Uterus (tissue), 4 donors: Measurements from ENCODE around the gene IL36RN. TPM values are rescaled to one million over a fixed set of nuclear protein-coding genes. Genes with fewer than 3 reads are reported as not detected.

ENCODE experiments used
- DNase-seq, 2 donors: peaks; one replicate each; pipeline ENCODE4 v3.0.0-alpha.2; 2019 to 2020
- H3K27ac ChIP-seq, 2 donors: fragments of 200-600 bp; sonication (generic); 1 replicate in 1 of 2; 2 replicates in 1 of 2; pipeline ENCODE4 v1.5.1; 2016 to 2018
- H3K27me3 ChIP-seq, 2 donors: fragments of 200-600 bp; sonication (generic); one replicate each; pipeline ENCODE4 v1.5.1; 2018 to 2019; ENCODE audit warnings: control low read depth in 1 of 2
- H3K36me3 ChIP-seq, 2 donors: fragments of 200-600 bp; sonication (generic); one replicate each; pipeline ENCODE4 v1.5.1; 2019; ENCODE audit warnings: control low read depth in 1 of 2
- H3K4me1 ChIP-seq, 2 donors: fragments of 200-600 bp; sonication (generic); one replicate each; pipeline ENCODE4 v1.5.1; 2018 to 2019; ENCODE audit warnings: control low read depth in 1 of 2
- H3K4me3 ChIP-seq, 2 donors: fragments of 200-600 bp; sonication (generic); 1 replicate in 1 of 2; 2 replicates in 1 of 2; pipeline ENCODE4 v1.5.1; 2018 to 2019; ENCODE audit warnings: mild to moderate bottlenecking in 1 of 2
- H3K9me3 ChIP-seq, 2 donors: fragments of 200-600 bp; sonication (generic); one replicate each; pipeline ENCODE4 v1.5.1; 2019; ENCODE audit warnings: control low read depth in 1 of 2
- CTCF ChIP-seq, 4 experiments: fragments of 200-600 bp in 2 of 4; fragments of 450-650 bp in 2 of 4; sonication (generic) in 2 of 4; IDR thresholded peaks; one replicate each; pipeline ENCODE4 v1.5.1; 2016 to 2019; ENCODE audit warnings: antibody characterized with exemption in 4 of 4, mild to moderate bottlenecking in 2 of 4, moderate library complexity in 1 of 4
- POLR2A ChIP-seq, 2 donors: fragments of 450-650 bp; IDR thresholded peaks; one replicate each; pipeline ENCODE4 v1.6.1; 2016; ENCODE audit warnings: antibody characterized with exemption in 2 of 2, mild to moderate bottlenecking in 1 of 2, moderate library complexity in 1 of 2
- intact Hi-C: fragments of 100-400 bp; cut with DNase I; formaldehyde crosslinking; loops from one replicate; pipeline ENCODE4 v1.15.1; 2023; ENCODE audit warnings: low total_unique reads
- total RNA-seq, 4 donors: library from RNA; depleted of rRNA in 3 of 4; stranded (reverse); fragments of >200 nt in 3 of 4; gene quantifications; one replicate each; pipeline versions ENCODE4 v1.1.0 to v1.2.4, GENCODE V29; 2014 to 2023
- donor health status: DM: yes; HTN: yes; CAD: no.

Gene IL36RN
- total RNA-seq, 4 donors from 2014 or later = not detected

GRCh38 chr2:113028112-113028511 is 30.9 kb upstream of the IL36RN start:
- Histone ChIP-seq H3K27me3 (no peaks in the 10 kb centered on the region), H3K4me1 (no peaks in the 10 kb centered on the region), H3K9me3 (no peaks in the 10 kb centered on the region), H3K4me3 (no peak overlapping the region), H3K27ac (no peak overlapping the region), H3K36me3 (no peaks in the 10 kb centered on the region)
- intact Hi-C loops = no loop called here
- DNase-seq = no peak
- no peak for TF ChIP-seq POLR2A (IDR thresholded peaks at IDR 0.05)

GRCh38 chr2:113032737-113033136 is 26.3 kb upstream of the IL36RN start:
- Histone ChIP-seq H3K27ac (no peak overlapping the region), H3K36me3 (no peaks in the 10 kb centered on the region), H3K9me3 (no peaks in the 10 kb centered on the region), H3K4me3 (no peak overlapping the region), H3K4me1 (no peaks in the 10 kb centered on the region), H3K27me3 (no peaks in the 10 kb centered on the region)
- TF ChIP-seq CTCF (IDR thresholded peaks at IDR 0.05) (no peak), POLR2A (IDR thresholded peaks at IDR 0.05) (no peak)
- intact Hi-C loops = no loop called here
- DNase-seq = no peak

- Histone ChIP-seq H3K27me3 (no peaks in the 10 kb centered on the region), H3K4me1 (no peaks in the 10 kb centered on the region), H3K27ac (no peak overlapping the region), H3K4me3 (no peak overlapping the region), H3K9me3 (no peaks in the 10 kb centered on the region), H3K36me3 (no peaks in the 10 kb centered on the region)
- intact Hi-C loops = no loop called here
- no peak for DNase-seq
- TF ChIP-seq CTCF (IDR thresholded peaks at IDR 0.05) = no peak
- no peak for TF ChIP-seq POLR2A (IDR thresholded peaks at IDR 0.05)
Measured at GRCh38 chr2:113034016-113034415, 25.0 kb upstream of the IL36RN start.

- Histone ChIP-seq H3K27ac (no peak overlapping the region), H3K4me3 (no peak overlapping the region), H3K27me3 (no peaks in the 10 kb centered on the region), H3K4me1 (no peaks in the 10 kb centered on the region), H3K36me3 (no peaks in the 10 kb centered on the region), H3K9me3 (no peaks in the 10 kb centered on the region)
- intact Hi-C loops = no loop called here
- TF ChIP-seq POLR2A (IDR thresholded peaks at IDR 0.05) (no peak), CTCF (IDR thresholded peaks at IDR 0.05) (no peak)
- no peak for DNase-seq
Measured at GRCh38 chr2:113036763-113037162, 22.2 kb upstream of the IL36RN start.

- DNase-seq = no peak
- no peak overlapping the region for H3K4me3 ChIP-seq
- H3K36me3 ChIP-seq = no peaks in the 10 kb centered on the region
- no peak overlapping the region for H3K27ac ChIP-seq
- no peaks in the 10 kb centered on the region for H3K9me3 ChIP-seq
- no peaks in the 10 kb centered on the region for H3K4me1 ChIP-seq
- TF ChIP-seq CTCF (IDR thresholded peaks at IDR 0.05) = no peak
- no peak for TF ChIP-seq POLR2A (IDR thresholded peaks at IDR 0.05)
- H3K27me3 ChIP-seq = no peaks in the 10 kb centered on the region
- intact Hi-C loops = no loop called here
Measured at GRCh38 chr2:113038291-113038690, 20.7 kb upstream of the IL36RN start.

- no peak for DNase-seq
- no peaks in the 10 kb centered on the region for H3K27me3 ChIP-seq
- H3K9me3 ChIP-seq = no peaks in the 10 kb centered on the region
- no peaks in the 10 kb centered on the region for H3K4me1 ChIP-seq
- TF ChIP-seq POLR2A (IDR thresholded peaks at IDR 0.05) = no peak
- TF ChIP-seq CTCF (IDR thresholded peaks at IDR 0.05) = no peak
- no peak overlapping the region for H3K27ac ChIP-seq
- intact Hi-C loops = no loop called here
- no peaks in the 10 kb centered on the region for H3K36me3 ChIP-seq
- H3K4me3 ChIP-seq = no peak overlapping the region
Measured at GRCh38 chr2:113039158-113039557, 19.8 kb upstream of the IL36RN start.
